GM21367 (cell line): ENCODE measurements around the gene ATP5PD.

ENCODE experiments used
- ATAC-seq: cut with Tn5 transposase; IDR thresholded peaks from one replicate; pipeline ENCODE4 v1.9.1; 2021; ENCODE audit not compliant: unreplicated experiment

ATP5PD gene

DNA sequence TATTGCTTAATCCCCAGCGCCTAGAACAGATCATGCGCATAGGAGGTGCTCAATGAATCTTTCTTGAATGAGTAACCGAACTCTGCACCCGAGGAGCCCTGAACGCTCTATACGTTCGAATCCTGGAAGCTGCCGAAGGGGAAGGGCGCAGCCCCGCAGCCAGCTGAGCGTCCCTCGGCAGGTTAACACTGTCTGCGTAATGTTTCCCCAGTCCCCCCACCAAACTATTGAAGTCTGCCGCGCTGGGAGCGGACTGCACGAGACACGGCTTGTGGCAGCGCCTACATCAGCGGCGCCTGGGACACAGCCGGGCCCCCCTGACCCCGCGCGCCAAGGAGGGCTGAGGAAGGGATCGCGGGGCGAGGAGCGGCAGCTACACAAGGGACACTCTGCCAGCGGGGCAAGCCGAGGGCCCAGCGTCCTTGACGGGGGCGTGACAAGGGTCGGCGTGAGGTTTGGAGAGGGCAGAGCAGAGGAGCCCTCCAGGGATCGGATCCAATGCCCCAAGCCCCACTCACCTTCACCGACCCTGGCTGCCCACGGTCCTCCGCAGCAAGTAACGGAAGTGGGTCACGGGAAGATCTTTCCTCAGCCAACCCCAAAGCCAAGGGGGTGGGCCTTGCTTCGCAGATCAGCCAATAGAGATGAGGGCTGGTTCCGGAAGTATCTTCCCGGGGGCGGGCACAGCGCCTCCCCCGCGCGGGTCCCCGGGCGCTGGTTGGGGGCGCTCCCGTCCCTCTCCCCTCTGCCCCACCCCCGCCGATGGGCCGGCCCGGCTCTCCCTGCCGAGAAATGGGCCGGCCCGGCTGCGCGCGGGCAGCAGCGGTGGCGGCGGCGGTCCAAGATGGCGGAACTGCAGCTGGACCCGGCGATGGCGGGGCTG, at the start of gene ATP5PD, which contains the start of gene KCTD2:
Gene ATP5PD, minus strand, starts transcription at position 563 of the 883 bp plus-strand sequence. CDS start 4,319 bp downstream, outside the sequence.
Gene KCTD2, plus strand, starts transcription at position 819 of the 883 bp plus-strand sequence. Its CDS starts 26 bp downstream, at position 845.
- peak; percentile 90 for ATAC-seq

DNA sequence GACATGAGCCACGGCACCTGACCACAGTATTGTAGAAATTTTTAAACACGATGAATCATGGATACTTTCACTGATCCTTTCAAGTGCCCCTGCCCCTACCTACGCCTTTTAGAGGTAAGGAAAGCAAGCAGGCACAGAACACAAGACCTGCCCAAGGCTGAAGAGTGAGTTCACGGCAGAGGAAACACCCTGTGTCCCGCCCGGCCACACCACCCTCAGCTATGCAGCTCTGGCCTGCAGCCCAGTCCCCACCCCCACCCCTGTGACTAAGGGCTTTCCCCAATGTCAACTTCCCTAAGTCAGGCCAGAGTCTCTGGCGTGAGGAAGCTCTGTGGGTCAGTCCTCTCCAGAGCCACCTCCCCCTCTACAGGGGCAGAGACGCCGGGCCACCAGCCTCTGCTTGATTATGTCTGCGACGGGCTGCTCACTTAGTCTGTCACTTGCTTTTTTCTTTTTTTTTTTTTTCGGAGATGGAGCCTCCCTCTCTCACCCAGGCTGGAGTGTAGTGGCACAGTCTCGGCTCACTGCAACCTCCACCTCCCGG, 49.4 kb upstream of the ATP5PD start:
- ATAC-seq, result no peak

DNA sequence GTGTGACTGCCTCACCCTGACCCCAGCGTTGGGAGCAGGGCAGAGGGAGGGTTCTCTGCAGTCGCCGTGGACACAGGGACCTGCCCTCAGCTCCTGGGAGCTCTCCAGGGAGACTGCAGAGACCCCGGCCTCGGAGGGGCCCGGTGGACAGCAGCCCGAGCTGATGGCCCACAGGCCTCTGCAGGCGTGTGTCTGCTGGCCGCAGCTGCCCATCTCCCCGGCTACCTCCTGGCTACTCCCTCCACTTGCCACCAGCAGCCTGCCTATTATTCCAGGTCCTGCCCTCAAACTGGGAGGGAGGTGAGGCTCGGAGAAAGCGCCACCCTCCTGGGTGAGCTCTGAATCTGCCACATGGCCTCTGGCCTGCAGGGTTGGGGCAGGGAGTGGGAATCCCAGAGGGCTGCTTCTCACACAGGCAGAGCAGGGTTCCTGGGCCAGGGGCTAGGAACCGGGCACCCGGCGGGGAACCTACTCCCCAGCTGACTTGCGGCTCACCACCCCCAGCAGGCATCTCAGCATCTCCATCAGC, 48.2 kb upstream of the ATP5PD start:
- no peak for ATAC-seq

DNA sequence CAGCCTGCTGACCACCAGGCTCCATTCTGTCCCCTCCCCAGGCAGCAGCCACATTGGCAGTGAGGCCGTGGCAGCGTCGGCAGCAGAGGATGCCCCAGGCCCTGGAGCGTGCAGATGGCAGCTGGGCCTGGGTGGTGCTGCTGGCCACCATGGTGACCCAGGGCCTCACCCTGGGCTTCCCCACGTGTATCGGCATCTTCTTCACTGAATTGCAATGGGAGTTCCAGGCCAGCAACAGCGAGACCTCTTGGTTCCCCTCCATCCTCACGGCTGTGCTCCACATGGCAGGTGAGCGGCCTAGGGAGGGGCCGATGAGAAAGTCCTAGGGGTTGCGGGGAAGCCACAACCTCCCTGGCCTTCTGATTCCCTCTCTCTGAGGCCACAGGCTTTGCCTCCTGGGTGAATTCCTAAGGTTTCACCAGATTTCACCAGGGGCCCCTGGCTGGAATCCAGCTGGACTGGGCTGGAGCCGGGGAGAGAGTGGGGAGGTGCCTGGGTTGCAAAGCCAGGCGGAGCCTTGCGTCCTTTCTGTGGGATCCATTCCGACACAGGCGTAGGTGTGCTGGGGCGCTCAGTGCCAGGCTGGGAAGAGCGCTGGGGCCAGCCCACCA, 46.9 kb upstream of the ATP5PD start:
- ATAC-seq, result no peak

DNA sequence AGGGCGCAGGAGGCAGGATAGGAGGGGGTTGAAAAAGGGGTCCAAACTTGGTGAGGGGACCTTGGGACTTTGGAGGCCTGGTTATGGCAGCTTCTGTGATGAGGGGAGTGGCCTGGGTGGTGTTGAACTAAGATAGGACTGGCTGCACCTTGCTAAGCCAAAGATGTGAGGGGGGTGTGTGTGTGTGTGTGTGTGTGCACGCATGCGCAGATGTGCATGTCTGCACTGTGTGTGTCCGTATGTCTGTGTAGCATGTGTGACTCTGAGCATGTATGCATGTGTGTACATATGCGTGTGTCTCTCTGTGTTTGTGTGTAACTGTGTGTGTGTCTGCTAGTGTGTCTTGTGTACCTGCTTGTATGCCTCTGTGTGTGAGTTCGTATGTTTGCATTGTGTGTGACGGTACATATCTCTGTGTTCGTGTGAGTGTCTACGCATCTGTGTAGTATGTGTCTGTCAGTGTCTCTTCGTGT, 45.1 kb upstream of the ATP5PD start:
- ATAC-seq, result no peak

DNA sequence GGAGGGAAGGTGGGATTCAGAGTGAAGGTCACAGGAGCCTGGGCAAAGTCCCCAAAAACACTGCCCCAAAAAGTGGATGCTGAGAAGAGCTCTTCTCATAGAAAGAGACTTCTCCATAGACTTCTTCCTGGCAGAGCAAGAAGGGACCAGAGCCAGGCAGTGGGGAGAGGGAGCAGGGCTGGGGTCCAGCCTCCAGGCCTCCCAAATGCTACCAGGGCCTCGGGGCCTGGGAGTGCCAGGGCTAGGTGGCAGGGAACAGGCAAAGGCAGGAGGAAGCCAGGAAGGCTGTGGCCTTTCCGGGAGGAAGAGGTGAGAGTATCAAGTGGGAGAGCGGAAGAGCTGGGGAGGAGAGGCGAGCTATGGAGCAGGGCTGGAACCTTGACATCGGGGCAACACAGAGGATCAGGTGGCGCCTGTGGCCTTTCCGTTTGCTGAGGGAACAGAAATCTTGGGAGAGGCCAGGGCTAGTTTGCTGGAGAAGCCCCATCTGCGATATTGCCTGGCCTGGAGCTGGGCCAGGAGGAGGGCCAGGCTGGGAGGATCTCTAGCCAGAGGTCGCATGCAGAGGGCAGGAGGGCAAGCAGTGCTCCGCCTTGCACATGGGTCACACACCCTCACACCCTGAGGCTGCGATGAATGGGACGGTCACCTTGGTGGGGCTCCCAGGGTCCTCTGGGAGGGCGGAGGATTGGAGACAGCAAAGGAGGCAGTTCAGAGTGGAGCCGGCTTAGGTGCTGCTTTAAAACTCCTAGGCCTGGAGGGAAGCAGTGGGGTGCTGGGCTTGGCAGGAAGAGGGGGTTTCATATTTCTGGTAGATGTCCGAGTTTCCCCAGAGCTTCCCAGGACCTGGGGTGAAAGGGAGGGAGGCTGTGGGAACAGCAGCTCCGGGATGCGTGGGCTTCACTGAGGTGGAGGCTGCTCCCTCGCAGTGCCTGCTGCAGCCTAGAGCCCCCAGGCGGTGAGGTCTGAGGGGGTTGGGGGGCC, 44.4 kb upstream of the ATP5PD start:
- no peak for ATAC-seq

DNA sequence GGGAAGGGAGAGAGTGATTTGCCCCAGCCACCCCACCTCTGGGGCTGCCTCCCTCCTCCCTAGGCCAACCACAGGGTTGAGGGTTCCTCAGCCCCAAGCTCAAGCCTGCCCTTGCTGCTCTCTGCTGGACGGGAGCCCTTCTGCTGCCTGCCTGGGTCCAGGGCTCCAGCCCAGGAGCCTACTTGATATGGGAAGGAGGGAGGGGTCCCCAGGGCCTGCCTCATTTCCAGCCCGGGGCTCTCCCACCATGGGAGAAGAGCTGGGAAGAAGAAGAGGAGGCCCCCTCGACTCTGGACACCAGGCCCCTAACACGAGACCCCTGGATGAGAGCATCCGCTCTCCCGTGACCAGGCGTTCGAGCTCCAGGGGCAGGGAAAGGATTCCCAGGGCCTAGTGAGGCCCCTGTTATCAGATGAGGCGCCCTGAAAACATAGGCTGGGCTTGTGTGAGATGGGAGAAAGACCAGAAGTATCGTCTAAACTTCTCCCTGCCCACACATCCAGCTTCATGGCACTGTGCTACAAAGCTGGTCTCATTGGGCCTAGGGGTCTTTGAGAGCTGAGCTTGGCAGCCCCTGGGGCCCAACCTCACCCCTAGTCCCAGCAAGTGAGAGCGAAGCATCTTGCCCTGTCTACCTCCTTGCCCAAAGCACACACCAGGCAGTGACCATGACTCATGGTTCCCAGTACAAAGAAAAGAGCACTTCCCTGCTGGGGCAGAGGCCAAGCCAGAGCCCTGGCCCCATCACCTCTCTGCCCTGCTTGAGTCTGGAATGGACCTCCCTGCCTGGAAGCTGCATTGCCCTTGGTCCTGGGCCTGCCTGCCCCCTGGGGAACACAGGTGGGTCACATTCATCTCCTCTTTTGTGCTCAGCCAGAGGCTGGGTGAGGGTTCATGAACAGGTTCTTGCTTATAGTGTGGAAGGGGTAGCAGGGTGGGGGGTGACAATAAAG, 42.0 kb upstream of the ATP5PD start:
- no peak for ATAC-seq

DNA sequence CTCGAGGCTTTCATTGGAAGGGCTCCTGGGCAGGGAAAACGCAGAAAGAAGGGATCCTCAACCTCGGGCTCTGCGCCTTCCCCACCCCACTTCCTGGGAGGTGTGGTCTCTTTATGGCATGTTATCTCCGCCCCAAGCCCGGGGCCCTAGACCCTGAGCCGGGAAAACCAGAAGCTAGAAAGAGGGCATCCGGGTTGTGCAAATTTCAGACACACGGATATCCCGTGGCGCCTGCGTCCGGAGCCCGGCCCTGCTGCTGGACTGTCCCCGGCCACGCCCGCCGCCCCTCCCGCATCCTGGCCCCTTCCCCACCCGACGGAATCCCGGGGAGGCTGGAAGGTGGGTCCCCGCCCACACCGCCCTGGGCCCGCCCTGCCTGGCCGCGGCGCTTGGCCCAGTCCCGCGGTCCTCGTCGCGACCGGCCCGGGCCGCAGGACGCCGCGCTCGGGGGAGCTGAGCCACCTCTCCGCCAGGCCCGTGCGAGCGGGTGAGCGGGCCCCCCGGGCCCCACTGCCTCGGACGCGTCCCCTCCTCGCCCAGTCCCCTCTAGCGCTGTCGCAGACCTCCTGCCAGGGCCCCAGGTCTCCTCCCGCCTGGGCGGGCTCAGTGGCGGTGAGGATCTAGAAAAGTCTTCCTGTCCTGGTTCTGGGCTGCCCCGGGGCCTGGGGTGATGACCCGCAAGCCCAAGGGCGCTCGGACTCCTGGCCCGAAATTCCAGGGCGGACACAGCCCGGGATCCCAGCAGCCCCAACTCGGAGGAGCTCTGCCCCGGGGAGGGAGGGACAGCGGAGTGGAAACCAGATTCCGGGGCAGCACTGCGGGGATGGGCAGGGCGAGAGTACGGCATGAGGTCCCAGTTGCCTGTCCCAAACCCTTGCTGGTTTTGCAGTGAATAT, 41.0 kb upstream of the ATP5PD start, which contains the start of gene SLC16A5:
Gene SLC16A5, plus strand, starts transcription at position 397 of the 896 bp plus-strand sequence. CDS start 5,683 bp downstream, outside the sequence.
- ATAC-seq, result no peak

DNA sequence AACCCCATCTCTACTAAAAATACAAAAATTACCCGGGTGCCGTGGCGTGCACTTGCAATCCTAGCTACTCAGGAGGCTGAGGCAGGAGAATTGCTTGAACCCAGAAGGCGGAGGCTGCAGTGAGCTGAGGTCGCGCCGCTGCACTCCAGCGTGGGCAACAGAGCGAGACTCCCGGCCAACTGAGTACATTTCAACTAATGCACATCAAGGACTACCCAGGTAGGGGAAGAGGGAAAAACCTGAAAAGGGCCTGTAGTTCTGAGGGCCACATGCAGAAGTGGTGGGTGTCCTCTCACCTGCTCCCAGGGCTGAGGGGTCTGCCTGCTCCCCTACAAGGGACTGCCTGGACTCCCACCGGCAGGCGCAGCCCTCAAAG, 40.4 kb upstream of the ATP5PD start:
- ATAC-seq, result no peak

DNA sequence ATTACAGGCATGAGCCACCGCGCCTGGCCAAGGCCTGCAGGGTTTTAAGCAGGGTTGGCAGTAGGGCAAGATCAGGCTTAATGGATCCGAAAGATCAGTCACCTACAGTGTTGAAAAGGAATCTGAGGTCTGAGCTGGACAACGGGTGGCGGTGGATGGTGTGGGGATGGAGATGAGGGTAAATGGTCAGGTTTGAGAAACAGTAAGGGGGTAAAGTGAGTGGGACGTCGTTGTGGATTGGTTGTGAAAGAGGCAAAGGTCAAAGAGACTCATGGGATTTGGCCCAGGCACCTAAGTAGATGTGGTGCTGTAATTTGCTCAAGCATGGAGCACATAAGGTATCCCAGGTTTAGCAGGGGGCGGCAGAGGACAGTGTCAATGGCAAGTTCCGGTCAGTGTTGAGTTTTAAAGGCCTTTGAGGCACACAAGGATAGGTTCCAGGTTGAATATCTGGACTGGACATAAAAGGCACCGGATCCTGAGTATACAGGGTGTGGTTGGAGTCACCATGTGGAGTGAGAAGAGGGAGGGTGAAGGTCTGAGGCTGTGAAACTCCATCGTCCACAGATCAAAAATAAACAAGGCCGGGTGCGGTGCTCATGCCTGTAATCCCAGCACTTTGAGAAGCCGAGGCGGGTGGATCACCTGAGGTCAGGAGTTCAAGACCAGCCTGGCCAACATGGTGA, 39.9 kb upstream of the ATP5PD start:
- no peak for ATAC-seq

DNA sequence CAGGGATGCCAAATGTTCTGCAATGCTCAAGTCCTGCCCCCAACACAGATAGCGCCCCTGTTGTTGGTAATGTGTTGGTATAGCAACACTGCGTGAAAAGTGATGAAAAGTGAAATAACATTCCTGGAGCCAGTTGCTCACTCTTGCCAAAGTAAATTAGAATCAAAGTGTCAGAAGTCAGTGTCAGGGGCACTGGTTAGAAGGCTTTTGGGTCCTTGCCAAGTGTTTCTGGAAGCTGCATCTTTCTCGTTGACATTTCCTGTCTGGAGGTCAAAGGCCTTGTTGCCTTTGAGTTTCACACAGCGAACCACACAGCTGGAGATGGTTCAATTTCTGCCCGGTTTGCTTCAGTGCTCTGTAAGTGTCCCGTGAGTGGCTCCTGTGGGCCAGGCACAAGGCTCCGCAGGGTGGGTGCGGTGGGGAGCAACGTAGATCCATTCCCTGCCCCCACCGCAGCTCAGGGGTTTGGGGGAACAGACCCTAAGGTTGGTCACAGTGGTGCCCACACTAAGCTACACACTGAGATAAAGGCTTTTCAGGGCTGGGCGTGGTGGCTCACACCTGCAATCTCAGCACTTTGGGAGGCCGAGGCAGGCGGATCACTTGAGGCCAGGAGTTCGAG, 37.4 kb upstream of the ATP5PD start:
- no peak for ATAC-seq

DNA sequence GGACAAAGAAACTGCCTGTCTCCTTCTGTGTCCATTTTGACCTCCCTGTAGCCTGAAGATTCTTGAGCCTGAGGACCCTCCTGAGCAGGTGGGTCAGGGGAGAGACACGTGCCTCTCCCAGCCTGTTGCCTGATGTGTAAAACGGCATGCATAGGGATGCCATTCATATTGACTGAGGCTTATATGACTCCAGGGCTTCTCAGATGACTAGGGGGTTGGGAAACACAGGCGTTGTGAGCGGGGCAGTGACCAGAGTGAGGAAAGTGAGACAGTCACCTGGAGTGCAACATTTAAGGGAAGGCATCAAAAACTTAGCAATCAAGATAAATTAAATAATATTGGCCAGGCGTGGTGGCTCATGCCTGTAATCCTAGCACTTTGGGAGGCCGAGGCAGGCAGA, 35.9 kb upstream of the ATP5PD start:
- no peak for ATAC-seq

DNA sequence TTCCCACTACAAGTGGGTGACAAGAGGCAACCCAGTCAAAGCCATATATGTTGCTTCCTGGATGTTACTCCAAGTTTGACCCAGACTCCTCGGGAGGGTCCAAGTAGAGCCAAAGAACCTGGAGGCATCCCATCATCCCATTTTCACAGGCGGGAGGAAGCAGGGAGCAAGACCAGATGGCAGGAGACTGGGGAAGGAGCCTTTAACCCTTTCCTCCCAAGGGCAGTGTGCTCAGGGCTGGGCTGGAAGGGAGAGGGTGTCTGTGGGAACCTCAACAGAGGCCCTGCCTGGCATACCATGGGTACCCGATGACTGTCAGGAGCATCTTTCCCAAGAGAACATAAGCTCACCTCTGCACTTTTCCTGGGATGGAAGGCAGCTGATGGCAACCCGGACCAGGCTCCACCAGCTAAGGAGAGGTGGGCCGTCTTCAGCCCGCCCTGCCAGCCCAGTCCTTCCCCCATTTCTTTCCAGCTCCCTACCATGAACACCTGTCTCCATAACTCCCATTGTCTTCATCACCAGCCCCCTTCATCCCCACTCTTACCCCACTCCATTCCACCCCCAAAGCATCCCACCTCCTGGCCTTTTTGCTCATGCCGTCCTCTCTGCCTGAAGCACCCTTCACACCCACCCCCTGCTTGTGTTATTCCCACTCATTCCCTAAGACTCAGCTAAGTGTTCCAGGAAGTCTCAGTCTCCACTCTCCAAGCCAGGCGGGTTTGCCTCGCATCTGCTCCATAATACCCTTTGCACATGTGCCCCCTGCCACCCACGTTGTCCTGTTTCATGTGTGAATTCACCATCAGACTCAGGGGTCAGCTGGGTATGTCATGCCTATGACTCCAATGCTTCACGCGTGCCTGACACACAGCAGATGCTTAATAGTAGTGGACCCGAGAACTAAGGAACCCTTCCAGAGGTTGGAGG, 35.1 kb upstream of the ATP5PD start:
- no peak for ATAC-seq

DNA sequence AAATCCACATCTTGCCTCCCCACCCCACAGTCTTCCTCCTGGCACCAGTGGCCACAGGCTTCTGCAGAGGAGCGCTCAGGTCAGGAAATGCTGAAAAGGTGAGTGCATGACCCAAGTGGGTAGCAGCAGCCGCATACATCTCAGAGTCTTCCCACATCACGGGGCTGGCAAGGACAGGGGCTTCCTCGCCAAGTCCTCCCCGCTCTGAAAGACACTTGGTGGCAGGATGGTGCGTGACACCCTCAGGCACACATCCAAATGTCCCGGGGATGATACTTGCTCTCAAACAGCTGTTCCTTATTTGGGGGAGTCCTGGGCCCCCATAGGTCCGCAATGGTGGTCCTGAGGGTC, 32.2 kb upstream of the ATP5PD start:
- no peak for ATAC-seq

DNA sequence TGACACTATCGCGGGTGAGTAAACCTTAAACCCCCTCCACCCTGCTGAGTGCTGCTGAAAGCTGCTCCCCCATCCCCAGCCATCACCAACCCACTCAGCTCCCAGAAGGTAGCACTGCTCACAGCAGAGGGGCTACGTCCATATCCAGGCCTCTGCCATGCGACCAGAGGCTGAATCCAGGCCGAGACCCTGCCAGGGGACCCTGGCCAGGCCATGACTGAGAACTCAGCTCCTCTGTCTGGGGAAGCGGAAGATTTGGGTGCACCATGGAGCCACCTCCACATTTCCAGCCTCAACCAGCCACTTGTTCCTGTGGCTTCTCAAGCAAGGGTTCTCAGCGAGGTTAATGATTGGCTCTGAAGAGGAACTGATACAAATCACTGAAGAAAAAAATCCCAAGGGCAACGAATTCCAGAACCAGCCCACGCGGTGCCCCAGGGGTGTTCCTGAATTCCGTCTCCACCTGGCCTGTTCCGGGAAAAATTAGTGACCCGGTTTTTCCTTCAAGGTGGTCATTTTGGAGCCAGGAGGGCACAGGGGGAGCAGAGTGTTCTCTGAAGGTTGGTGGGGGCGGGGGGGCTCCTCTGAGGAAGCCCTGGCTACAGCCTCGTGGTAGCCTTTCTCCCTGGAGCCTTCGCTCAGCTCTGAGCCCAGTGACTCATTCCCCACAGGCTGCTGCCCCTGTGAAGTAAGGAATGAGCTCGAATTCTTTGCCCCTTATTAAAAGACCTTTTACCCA, 31.7 kb upstream of the ATP5PD start:
- ATAC-seq, result no peak
